Esophagus muscularis mucosa (tissue), 4 donors: Measurements from ENCODE around the gene HMGB3. TPM values are rescaled to one million over a fixed set of nuclear protein-coding genes. Genes with fewer than 3 reads are reported as not detected.
"Not testable (repeated sequence)": the region's sequence is repeated elsewhere in the genome, so short reads cannot be mapped to it uniquely, and the experiment has no call there.

Source experiments
- DNase-seq: peaks from one replicate; pipeline ENCODE4 v3.0.0-alpha.2; 2017; ENCODE audit errors: extremely low spot score
- H3K27ac ChIP-seq, 4 donors: fragments of 200-600 bp; sonication (generic); replicated peaks in 1 of 4; 1 replicate in 3 of 4; 2 replicates in 1 of 4; pipeline ENCODE4 v1.5.1; 2016 to 2019; ENCODE audit warnings: mild to moderate bottlenecking in 1 of 4
- H3K27me3 ChIP-seq, 4 donors: fragments of 200-600 bp; sonication (generic); one replicate each; pipeline versions ENCODE4 v1.5.1 to v1.6.0; 2016 to 2019
- H3K36me3 ChIP-seq, 4 donors: fragments of 200-600 bp; sonication (generic); one replicate each; pipeline ENCODE4 v1.5.1; 2016 to 2019
- H3K4me1 ChIP-seq, 4 donors: fragments of 200-600 bp; sonication (generic); one replicate each; pipeline ENCODE4 v1.5.1; 2016 to 2019
- H3K4me3 ChIP-seq, 4 donors: fragments of 200-600 bp; sonication (generic); 1 replicate in 2 of 4; 2 replicates in 2 of 4; pipeline ENCODE4 v1.5.1; 2016 to 2019; ENCODE audit warnings: mild to moderate bottlenecking in 4 of 4, moderate library complexity in 1 of 4
- H3K9me3 ChIP-seq, 4 donors: fragments of 200-600 bp; sonication (generic); 1 replicate in 3 of 4; 2 replicates in 1 of 4; pipeline ENCODE4 v1.5.1; 2016 to 2019
- CTCF ChIP-seq, 3 experiments: fragments of 200-600 bp in 2 of 3; fragments of 450-650 bp in 1 of 3; sonication (generic) in 2 of 3; IDR thresholded peaks; one replicate each; pipeline ENCODE4 v1.5.1; 2017 to 2019; ENCODE audit warnings: antibody characterized with exemption in 3 of 3, mild to moderate bottlenecking in 2 of 3, moderate library complexity in 1 of 3
- EP300 ChIP-seq: sonication (generic); formaldehyde crosslinking; IDR thresholded peaks from one replicate; pipeline ENCODE4 v1.6.1; 2017; ENCODE audit warnings: antibody characterized with exemption
- POLR2A ChIP-seq: fragments of 450-650 bp; IDR thresholded peaks from one replicate; pipeline ENCODE4 v1.6.1; 2017; ENCODE audit warnings: antibody characterized with exemption, moderate library complexity, mild to moderate bottlenecking, low read depth
- POLR2AphosphoS5 ChIP-seq, 2 donors: sonication (generic); formaldehyde crosslinking; IDR thresholded peaks; one replicate each; pipeline ENCODE4 v1.6.1; 2017; ENCODE audit warnings: antibody characterized with exemption in 2 of 2
- WGBS: methylation state at CpG from one replicate; pipeline ENCODE4 v1.1.5; 2018; 5-methylcytosine and 5-hydroxymethylcytosine counted together
- intact Hi-C: fragments of 100-400 bp; cut with DNase I; formaldehyde crosslinking; loops from one replicate; pipeline ENCODE4 v1.15.1; 2023
- total RNA-seq, 4 donors: library from RNA; depleted of rRNA; stranded (reverse); fragments of >200 nt; gene quantifications; one replicate each; pipeline versions ENCODE4 v1.1.0 to v1.2.1, GENCODE V29; 2016

Gene HMGB3
- total RNA-seq, 4 donors from 2014 or later = 2.1 to 3.0 (median 2.7) TPM

GRCh38 chrX:150961631-150962030 is 21.5 kb upstream of the HMGB3 start:
- intact Hi-C loops = no loop called here
- DNase-seq = no peak
- Histone ChIP-seq H3K4me1 (no peaks in the 10 kb centered on the region), H3K27ac (no peak overlapping the region), H3K36me3 (no peaks in the 10 kb centered on the region), H3K27me3 (no peaks in the 10 kb centered on the region), H3K4me3 (no peak overlapping the region), H3K9me3 (no peaks in the 10 kb centered on the region)
- no peak for TF ChIP-seq CTCF (IDR thresholded peaks at IDR 0.05)
- WGBS = 82% methylated on average over 7 of the region's 7 CpGs

GRCh38 chrX:150964416-150964815 is 18.7 kb upstream of the HMGB3 start:
- DNase-seq, intact Hi-C loops, H3K27ac ChIP-seq, H3K4me3 ChIP-seq, H3K9me3 ChIP-seq, H3K27me3 ChIP-seq, H3K4me1 ChIP-seq, H3K36me3 ChIP-seq: not testable (repeated sequence)
- 95% methylated on average over 12 of the region's 12 CpGs for WGBS

GRCh38 chrX:150966235-150966634 is 16.9 kb upstream of the HMGB3 start:
- 40% methylated on average over 11 of the region's 11 CpGs for WGBS
- no peaks in the 10 kb centered on the region for H3K36me3 ChIP-seq
- no peaks in the 10 kb centered on the region for H3K4me1 ChIP-seq
- intact Hi-C loops = no loop called here
- no peaks in the 10 kb centered on the region for H3K27me3 ChIP-seq
- TF ChIP-seq POLR2A (no peak), CTCF (IDR thresholded peaks at IDR 0.05) (no peak), EP300 (no peak), POLR2AphosphoS5 (IDR thresholded peaks at IDR 0.05) (no peak)
- peaks cover 0 to under 1% (median 0%) of the 10 kb centered on the region in 4 donors for H3K9me3 ChIP-seq
- no peak overlapping the region for H3K27ac ChIP-seq
- no peak for DNase-seq
- H3K4me3 ChIP-seq = no peak overlapping the region

GRCh38 chrX:150966742-150967141 is 16.4 kb upstream of the HMGB3 start:
- Histone ChIP-seq H3K36me3 (no peaks in the 10 kb centered on the region), H3K4me1 (no peaks in the 10 kb centered on the region), H3K9me3 (peaks cover 0 to 6% (median 0%) of the 10 kb centered on the region in 4 donors), H3K4me3 (no peak overlapping the region), H3K27ac (no peak overlapping the region), H3K27me3 (no peaks in the 10 kb centered on the region)
- 70% methylated on average over 3 of the region's 3 CpGs for whole genome bisulfite sequencing
- no peak for TF ChIP-seq EP300
- TF ChIP-seq POLR2A = no peak
- no peak for TF ChIP-seq POLR2AphosphoS5 (IDR thresholded peaks at IDR 0.05)
- no peak for TF ChIP-seq CTCF (IDR thresholded peaks at IDR 0.05)
- DNase-seq = no peak
- intact Hi-C loops = no loop called here

- Histone ChIP-seq H3K27me3 (no peaks in the 10 kb centered on the region), H3K4me1 (no peaks in the 10 kb centered on the region), H3K9me3 (peaks cover 0 to 7% (median 0%) of the 10 kb centered on the region in 4 donors), H3K4me3 (no peak overlapping the region), H3K27ac (no peak overlapping the region), H3K36me3 (no peaks in the 10 kb centered on the region)
- TF ChIP-seq CTCF (IDR thresholded peaks at IDR 0.05) = no peak
- TF ChIP-seq EP300 = no peak
- TF ChIP-seq POLR2AphosphoS5 (IDR thresholded peaks at IDR 0.05) = no peak
- no peak for TF ChIP-seq POLR2A
- DNase-seq = no peak
- 100% methylated on average over 2 of the region's 10 CpGs for WGBS
- intact Hi-C loops = no loop called here
Measured at GRCh38 chrX:150967786-150968185, 15.3 kb upstream of the HMGB3 start.
